H4 (cell line): Measurements from ENCODE around the gene TMEM185B. TPM values are rescaled to one million over a fixed set of nuclear protein-coding genes. Genes with fewer than 3 reads are reported as not detected.
"Not testable (repeated sequence)": the region's sequence is repeated elsewhere in the genome, so short reads cannot be mapped to it uniquely, and the experiment has no call there.

Experiments used
- DNase-seq: peaks from one replicate; pipeline ENCODE4 v3.0.0-alpha.2; 2015; ENCODE audit warnings: low spot score
- total RNA-seq: library from RNA; depleted of rRNA; stranded (reverse); fragments of >200 nt; shearing (Covaris generic); gene quantifications from 2 replicates; pipeline ENCODE4 v1.2.3, GENCODE V29; 2014

The TMEM185B gene
- total RNA-seq, 1 experiment from 2014 or later, result 39.3 TPM

DNA sequence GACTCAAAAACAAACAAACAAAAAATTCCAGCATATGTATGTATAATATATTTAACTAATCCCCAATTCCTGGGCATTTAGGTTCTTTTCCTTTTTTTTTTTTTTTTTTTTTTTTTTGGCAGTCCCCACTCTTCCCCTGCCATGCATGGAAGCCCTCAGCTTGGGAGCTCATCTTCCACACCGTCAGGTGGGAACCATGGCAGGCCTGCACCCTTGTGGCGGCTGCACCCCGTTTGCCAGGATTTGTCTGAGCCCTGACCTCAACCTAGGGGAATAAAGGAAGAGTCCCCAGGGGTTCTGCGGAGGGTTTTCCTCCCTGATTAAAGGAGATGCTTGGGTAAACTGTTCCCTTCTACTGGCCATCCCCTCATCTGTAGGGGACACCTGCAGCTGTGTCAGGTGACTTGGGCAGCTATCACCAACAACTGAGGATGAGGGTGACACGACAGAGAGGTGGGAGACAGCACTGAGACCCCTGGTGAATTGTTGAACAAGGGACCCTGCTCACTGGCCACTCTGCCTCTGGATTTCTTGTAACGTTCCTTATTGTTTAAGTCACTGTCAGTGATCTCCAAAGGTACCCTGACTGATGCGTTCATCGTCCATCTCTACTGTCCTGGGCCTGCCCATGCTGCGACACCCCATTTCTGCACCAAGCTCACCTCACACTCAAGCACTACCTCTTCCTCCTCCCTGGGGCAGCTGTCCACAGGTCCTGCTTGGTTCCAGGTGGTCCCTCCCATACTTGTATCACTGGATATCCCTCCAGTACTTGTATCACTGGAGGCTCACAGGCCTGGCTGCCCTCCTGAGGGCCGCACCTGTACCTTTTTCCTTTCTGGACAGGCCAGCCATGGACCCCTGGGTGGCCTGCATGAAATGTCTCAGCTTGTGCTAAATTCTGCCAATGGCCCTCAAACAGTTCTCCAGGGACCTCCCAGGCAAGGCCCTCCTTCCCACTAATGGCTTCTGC, 14.5 kb downstream of the TMEM185B start:
- DNase-seq, result no peak

GRCh38 chr2:120206022-120206581, 17.1 kb downstream of the TMEM185B start:
- DNase-seq, result peak; percentile 2

- peak; percentile 2 for DNase-seq
Observed at GRCh38 chr2:120204945-120205670, 18.1 kb downstream of the TMEM185B start.

DNA sequence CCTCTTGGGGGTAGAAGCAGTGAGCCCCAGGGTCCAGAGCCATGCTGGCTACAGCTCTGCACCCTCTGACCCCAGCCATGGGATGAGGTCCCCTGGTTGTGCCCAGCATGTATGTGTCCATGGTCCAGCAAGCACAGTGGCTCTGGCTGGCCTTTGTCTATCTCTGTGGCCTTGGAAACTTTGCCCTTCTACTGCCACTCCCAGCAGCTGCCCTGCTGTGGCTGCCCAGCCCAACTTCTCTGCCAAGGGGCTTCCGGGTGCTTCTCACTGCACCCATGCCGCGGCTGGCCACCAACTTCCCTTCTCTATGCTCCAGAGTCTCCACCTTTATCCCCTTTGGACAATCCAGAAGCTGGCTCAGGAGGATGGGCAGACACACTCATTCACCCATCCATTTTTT, 18.8 kb downstream of the TMEM185B start:
- peak; percentile 1 for DNase-seq

DNA sequence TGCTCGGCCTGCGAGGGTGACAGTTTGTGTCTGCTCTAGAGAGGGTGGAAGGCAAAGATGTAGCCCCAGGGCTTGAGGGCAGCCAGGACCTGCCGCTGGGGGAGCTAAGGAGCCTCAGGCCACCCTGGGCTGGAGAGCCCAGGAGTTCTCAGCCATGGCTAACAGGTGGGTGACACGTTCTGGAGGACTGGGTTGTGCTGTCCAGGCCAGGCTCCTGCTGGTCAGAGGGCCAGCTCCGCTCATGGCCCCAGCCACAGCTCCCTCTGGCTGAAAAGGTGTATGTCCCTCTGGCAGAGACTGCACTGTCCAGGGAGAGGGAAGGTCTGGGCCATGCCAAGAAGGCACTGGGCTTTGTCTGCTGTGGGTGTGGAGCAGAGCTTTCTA, 19.2 kb downstream of the TMEM185B start:
- peak; percentile 1 for DNase-seq

GRCh38 chr2:120203251-120204021, 19.8 kb downstream of the TMEM185B start:
- no peak for DNase-seq

GRCh38 chr2:120199817-120200459, 23.3 kb downstream of the TMEM185B start:
- not testable (repeated sequence) for DNase-seq

DNA sequence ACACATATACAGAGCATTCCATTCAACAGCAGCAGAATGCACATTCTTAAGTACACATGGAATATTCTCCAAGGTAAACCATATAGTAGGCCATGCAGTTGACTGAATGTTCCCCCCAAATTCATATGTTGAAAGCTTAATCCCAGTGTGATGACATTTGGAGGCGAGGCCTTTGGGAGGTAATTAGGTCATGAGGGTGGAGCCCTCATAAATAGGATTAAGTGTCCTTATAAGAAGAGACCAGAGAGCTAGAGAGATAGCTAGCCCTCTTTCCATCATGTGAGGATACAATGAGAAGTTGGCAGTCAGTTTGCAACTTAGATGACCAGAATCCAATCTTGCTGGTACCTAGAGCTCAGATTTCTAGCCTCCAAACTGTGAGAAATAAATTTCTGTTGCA, 27.6 kb downstream of the TMEM185B start:
- no peak for DNase-seq

GRCh38 chr2:120192280-120192679, 30.9 kb downstream of the TMEM185B start:
- DNase-seq, result no peak

GRCh38 chr2:120189189-120189588, 34.0 kb downstream of the TMEM185B start:
- DNase-seq, result no peak

DNA sequence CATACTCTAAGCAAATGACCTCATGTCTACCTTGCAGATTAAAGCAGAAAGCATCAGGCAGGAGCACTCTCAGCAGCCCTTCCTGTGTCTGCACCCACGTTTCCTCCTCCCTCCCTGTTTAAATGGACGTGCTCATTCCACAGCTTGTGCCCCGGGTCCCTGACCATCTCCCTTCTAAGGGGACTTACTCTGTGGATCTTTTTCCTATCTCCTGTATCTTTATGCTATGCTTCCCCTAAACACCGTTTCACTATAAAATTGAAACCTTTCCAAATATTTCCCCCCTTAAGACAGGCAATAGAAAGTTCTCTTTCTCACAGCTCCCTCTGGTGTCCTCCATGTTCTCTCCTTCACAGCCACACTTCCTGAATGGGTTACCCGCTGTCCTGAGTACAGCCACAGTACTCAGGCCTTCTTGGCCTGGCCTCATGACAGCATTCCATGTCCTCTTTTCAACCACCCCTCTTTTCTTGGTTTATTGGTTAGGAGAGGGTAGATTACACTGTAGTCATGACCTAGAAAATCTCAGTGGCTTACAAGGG, 41.1 kb downstream of the TMEM185B start:
- DNase-seq, result no peak

DNA sequence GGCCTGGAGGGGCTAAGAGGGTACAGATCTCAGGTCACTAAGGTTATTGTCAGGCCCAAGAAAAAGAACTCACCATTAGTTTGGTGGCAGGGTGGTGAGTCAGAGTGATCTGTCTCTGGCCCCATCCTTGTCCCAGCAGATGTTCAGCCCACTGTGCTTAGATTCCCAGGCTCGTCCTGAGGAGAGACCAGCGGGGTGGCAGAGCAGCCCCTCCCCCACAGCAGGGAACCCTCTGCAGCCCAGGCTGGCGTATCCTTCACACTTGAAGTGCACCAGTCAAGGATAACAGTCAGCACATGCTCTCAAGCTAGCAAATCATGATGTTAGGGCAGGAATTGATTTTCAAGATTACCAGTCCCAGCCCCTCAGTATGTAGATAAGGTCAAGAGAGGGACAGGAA, 43.1 kb downstream of the TMEM185B start:
- DNase-seq, result no peak

- no peak for DNase-seq
Observed at GRCh38 chr2:120179396-120179795, 43.8 kb downstream of the TMEM185B start.

DNA sequence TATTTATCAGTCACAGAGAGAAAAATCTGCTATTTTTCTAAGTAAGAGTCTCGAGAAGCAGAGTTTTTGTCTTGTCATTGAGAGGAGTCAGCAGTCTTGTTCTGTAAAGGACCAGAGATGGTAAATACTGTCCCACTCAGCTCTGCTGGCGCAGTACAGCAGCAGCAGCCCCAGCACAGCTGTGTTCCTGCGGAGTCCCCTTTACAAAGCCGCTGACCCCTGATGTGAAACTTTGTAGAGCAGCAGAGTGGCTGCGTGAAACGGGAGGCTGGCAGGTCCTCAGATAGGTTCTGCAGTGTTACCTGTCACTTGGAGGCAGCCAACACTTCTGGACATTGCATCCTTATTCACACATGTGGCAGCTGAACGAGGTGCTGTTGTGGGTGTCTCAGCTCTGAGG, 45.2 kb downstream of the TMEM185B start:
- DNase-seq, result no peak

GRCh38 chr2:120177001-120177621, 46.1 kb downstream of the TMEM185B start:
- DNase-seq, result no peak

DNA sequence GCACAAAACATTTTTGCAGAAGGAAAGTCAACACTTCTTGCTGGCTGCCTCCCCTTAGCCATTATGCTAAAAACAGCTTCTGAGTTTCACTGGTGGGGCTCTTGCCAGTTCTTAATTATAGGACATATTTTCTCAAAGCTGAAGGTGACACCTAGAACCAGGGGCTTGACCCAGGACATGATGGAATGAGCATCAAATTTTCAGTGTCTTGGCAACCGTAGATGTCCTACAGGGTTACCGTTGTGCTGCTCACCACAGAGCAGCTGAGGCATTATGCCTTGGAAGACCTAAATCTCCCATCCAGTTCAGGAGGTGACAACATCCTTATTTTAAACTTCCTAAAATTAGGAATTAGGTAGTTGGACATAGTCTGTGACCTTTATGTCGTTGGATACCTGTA, 46.7 kb downstream of the TMEM185B start:
- DNase-seq, result no peak

GRCh38 chr2:120174963-120175581, 48.1 kb downstream of the TMEM185B start:
- DNase-seq, result peak; percentile 36
